ENCODE data around the gene CSTB. TPM values are rescaled to one million over a fixed set of nuclear protein-coding genes. Genes with fewer than 3 reads are reported as not detected.

CSTB gene
- polyA plus RNA-seq, 4 donors = 42.1 to 109 (median 61.5) TPM

DNA sequence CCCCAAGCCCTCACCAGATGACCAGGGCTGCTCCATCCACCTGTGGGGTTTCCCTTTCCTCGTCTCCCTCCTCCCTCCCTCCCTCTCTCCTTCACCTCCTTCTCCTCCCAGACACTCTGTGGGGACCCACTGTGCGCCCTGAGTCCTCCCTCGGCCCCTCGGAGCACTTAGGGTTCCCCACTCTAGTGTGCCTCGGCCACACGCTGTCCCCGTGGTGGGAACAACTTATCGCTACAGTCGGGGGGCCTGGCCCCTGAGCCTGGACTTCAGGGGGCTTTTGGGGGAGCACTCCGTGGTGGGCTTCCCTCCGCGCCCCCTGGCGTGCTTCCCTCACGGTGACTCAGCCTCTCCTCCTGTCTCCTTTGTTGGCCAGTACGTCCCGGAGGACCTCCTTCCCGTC lies 27.5 kb downstream of the CSTB start:
- FAIRE-seq (no peak), DNase-seq (no peak)
- H3K4me1 ChIP-seq (ENCODE audit: control insufficient read depth in 3 of 3, insufficient read depth in 2 of 3, low read depth in 1 of 3, low read length in 2 of 3) = no peaks in the 10 kb centered on the region
- H3K27me3 ChIP-seq (ENCODE audit: control insufficient read depth in 3 of 3, insufficient read depth in 3 of 3, low read length in 3 of 3) = no peaks in the 10 kb centered on the region
- no peaks in the 10 kb centered on the region for H3K9me3 ChIP-seq (ENCODE audit: control insufficient read depth in 2 of 2, insufficient read depth in 1 of 2, low read depth in 1 of 2, low read length in 1 of 2)
- peaks cover 20 to 99% (median 33%) of the 10 kb centered on the region in 3 donors for H3K36me3 ChIP-seq (ENCODE audit: control insufficient read depth in 3 of 3, insufficient read depth in 2 of 3, low read depth in 1 of 3, low read length in 3 of 3)
- H3K4me3 ChIP-seq (ENCODE audit: low read depth in 1 of 3, low read length in 3 of 3) = no peak overlapping the region
- 94 to 97% (median 97%) methylated on average over 16 to 17 of the region's 17 CpGs for WGBS, 3 donors
- H3K27ac ChIP-seq (ENCODE audit: low read depth in 1 of 3, low read length in 2 of 3) = no peak overlapping the region

GRCh38 chr21:43745772-43746517 lies 30.2 kb downstream of the CSTB start:
- Histone ChIP-seq H3K27me3 (ENCODE audit: control insufficient read depth in 3 of 3, insufficient read depth in 3 of 3, low read length in 3 of 3) (no peaks in the 10 kb centered on the region), H3K9me3 (ENCODE audit: control insufficient read depth in 2 of 2, insufficient read depth in 1 of 2, low read depth in 1 of 2, low read length in 1 of 2) (no peaks in the 10 kb centered on the region), H3K36me3 (ENCODE audit: control insufficient read depth in 3 of 3, insufficient read depth in 2 of 3, low read depth in 1 of 3, low read length in 3 of 3) (peaks cover 16 to 91% (median 25%) of the 10 kb centered on the region in 3 donors), H3K4me3 (ENCODE audit: low read depth in 1 of 3, low read length in 3 of 3) (no peak overlapping the region), H3K4me1 (ENCODE audit: control insufficient read depth in 3 of 3, insufficient read depth in 2 of 3, low read depth in 1 of 3, low read length in 2 of 3) (no peaks in the 10 kb centered on the region), H3K27ac (ENCODE audit: low read depth in 1 of 3, low read length in 2 of 3) (no peak overlapping the region)
- FAIRE-seq (no peak), DNase-seq (no peak)
- 93 to 95% (median 94%) methylated on average over 16 of the region's 16 CpGs for WGBS, 3 donors

DNA sequence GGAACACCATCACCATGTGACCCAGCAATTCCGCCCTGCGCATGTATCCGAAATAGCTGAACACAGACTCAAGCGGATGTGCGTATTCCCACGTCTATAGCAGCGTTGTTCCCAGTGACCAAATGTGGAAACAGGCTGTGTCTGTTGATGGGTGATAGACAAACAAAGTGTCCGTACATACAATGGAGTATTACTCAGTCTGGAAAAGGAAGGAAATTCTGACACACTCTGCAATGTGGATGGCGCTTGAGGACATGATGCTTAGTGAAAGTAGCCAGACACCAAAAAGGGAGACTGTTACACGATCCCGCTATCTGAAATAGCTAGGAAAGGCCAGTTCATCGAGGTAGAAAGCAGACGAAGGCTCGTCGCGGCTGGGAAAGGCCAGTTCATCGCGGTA lies 31.4 kb downstream of the CSTB start:
- Histone ChIP-seq H3K27ac (ENCODE audit: low read depth in 1 of 3, low read length in 2 of 3) (no peak overlapping the region), H3K4me1 (ENCODE audit: control insufficient read depth in 3 of 3, insufficient read depth in 2 of 3, low read depth in 1 of 3, low read length in 2 of 3) (peaks cover 0 to 8% (median 0%) of the 10 kb centered on the region in 3 donors), H3K4me3 (ENCODE audit: low read depth in 1 of 3, low read length in 3 of 3) (no peak overlapping the region), H3K36me3 (ENCODE audit: control insufficient read depth in 3 of 3, insufficient read depth in 2 of 3, low read depth in 1 of 3, low read length in 3 of 3) (peaks cover 16 to 90% (median 22%) of the 10 kb centered on the region in 3 donors), H3K9me3 (ENCODE audit: control insufficient read depth in 2 of 2, insufficient read depth in 1 of 2, low read depth in 1 of 2, low read length in 1 of 2) (no peaks in the 10 kb centered on the region), H3K27me3 (ENCODE audit: control insufficient read depth in 3 of 3, insufficient read depth in 3 of 3, low read length in 3 of 3) (no peaks in the 10 kb centered on the region)
- WGBS, 3 donors = 96 to 98% (median 97%) methylated on average over 18 of the region's 18 CpGs
- FAIRE-seq (no peak), DNase-seq (no peak)

DNA sequence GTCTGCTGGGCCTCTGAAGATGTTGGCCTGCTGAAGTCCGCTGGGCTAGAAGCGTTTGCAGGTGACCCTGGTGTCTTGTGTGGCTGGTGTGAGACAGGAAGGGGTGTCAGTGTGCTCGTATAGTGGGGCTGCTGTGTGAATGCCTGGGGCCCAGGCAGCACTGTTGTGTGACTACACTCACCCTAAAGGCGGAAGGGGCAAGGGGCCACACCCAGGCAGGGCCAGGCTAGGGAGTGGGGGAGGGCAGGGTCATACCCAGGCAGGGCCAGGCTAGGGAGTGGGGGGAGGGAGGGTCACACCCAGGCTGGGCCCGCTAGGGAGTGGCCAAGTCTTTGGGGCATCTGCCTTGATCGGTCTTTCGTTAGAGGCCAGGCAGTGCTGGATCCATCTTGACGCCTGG lies 32.2 kb downstream of the CSTB start:
- Histone ChIP-seq H3K36me3 (ENCODE audit: control insufficient read depth in 3 of 3, insufficient read depth in 2 of 3, low read depth in 1 of 3, low read length in 3 of 3) (peaks cover 16 to 90% (median 20%) of the 10 kb centered on the region in 3 donors), H3K4me3 (ENCODE audit: low read depth in 1 of 3, low read length in 3 of 3) (no peak overlapping the region), H3K27ac (ENCODE audit: low read depth in 1 of 3, low read length in 2 of 3) (no peak overlapping the region), H3K9me3 (ENCODE audit: control insufficient read depth in 2 of 2, insufficient read depth in 1 of 2, low read depth in 1 of 2, low read length in 1 of 2) (no peaks in the 10 kb centered on the region), H3K4me1 (ENCODE audit: control insufficient read depth in 3 of 3, insufficient read depth in 2 of 3, low read depth in 1 of 3, low read length in 2 of 3) (peaks cover 0 to 16% (median 0%) of the 10 kb centered on the region in 3 donors), H3K27me3 (ENCODE audit: control insufficient read depth in 3 of 3, insufficient read depth in 3 of 3, low read length in 3 of 3) (no peaks in the 10 kb centered on the region)
- FAIRE-seq = no peak
- 92 to 94% (median 93%) methylated on average over 8 of the region's 8 CpGs for WGBS, 3 donors
- DNase-seq = no peak

DNA sequence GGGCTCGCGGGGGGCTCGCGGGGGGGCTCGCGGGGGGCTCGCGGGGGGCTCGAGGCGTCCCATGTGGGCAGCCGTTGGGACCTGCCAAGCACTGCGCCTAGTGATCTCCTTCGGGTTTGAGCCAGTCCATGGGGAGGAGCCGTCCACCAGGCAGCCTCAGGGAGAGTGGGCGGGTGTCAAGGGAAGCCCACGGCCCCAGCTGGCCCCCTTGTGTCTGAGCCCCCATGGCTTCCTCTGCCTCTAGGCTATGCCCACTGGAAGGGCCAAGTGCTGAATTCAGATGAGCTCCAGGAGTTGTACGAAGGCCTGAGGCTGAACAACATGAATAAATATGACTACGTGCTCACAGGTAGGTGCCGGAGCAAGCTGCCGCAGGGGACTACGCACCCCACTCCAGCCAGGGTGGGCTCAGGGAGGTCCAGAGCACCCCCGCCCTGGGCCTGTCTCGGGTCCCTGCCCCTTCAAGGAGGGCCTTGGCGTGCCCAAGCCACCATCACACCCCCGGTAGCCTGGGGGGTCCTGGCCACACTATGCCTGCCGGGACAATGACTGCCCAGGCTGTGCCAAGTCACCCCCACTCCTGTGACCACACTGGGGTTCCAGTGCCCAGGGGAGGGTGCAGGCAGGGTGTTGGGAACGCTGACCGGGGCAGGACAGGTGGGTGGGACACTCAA lies 34.5 kb downstream of the CSTB start:
- WGBS, 3 donors = 69 to 89% (median 86%) methylated on average over 15 to 26 of the region's 28 CpGs
- no peak overlapping the region for H3K4me3 ChIP-seq (ENCODE audit: low read depth in 1 of 3, low read length in 3 of 3)
- no peak overlapping the region for H3K27ac ChIP-seq (ENCODE audit: low read depth in 1 of 3, low read length in 2 of 3)
- H3K27me3 ChIP-seq (ENCODE audit: control insufficient read depth in 3 of 3, insufficient read depth in 3 of 3, low read length in 3 of 3) = no peaks in the 10 kb centered on the region
- DNase-seq (no peak), FAIRE-seq (no peak)
- peaks cover 8 to 85% (median 14%) of the 10 kb centered on the region in 3 donors for H3K36me3 ChIP-seq (ENCODE audit: control insufficient read depth in 3 of 3, insufficient read depth in 2 of 3, low read depth in 1 of 3, low read length in 3 of 3)
- peaks cover 0 to 39% (median 5%) of the 10 kb centered on the region in 3 donors for H3K4me1 ChIP-seq (ENCODE audit: control insufficient read depth in 3 of 3, insufficient read depth in 2 of 3, low read depth in 1 of 3, low read length in 2 of 3)
- H3K9me3 ChIP-seq (ENCODE audit: control insufficient read depth in 2 of 2, insufficient read depth in 1 of 2, low read depth in 1 of 2, low read length in 1 of 2) = no peaks in the 10 kb centered on the region

DNA sequence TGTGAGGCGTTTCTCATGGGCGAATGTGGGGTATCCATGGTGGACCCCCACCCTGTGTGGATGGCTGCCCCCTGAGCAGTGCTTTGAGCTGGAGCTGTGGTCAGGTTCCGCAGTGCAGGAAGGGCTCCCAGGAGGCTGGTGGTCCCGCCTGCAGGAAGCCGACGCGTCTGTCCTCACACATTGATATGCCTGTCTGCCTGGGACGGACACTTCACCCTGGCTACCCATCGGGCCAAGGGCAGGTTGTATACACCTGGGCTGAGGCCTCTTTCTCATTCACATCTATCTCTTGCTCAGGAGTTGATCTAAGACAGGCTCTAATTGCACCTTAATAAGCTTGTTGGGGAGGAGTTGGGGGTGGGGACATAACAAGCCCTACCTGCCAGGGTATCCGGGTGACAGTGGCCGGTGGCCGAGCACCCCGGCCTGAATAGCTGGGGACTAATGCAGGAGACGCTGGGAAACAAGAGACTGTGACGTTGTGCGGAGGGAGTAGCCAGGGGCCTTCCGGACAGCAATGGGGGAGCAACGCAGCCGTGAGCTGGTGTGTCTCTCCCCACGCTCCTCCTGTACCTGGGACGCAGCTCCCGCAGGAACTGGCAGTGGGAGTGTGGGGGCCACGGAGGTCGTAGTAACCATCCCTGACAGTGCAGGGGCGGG lies 35.5 kb downstream of the CSTB start:
- H3K27ac ChIP-seq (ENCODE audit: low read depth in 1 of 3, low read length in 2 of 3) = peak overlapping the region in 2 of 3 donors; percentile 17 to 39
- no peaks in the 10 kb centered on the region for H3K9me3 ChIP-seq (ENCODE audit: control insufficient read depth in 2 of 2, insufficient read depth in 1 of 2, low read depth in 1 of 2, low read length in 1 of 2)
- no peak overlapping the region for H3K4me3 ChIP-seq (ENCODE audit: low read depth in 1 of 3, low read length in 3 of 3)
- 49 to 66% (median 60%) methylated on average over 19 to 25 of the region's 25 CpGs for WGBS, 3 donors
- DNase-seq = peak; percentile 36 to 92
- H3K36me3 ChIP-seq (ENCODE audit: control insufficient read depth in 3 of 3, insufficient read depth in 2 of 3, low read depth in 1 of 3, low read length in 3 of 3) = peaks cover 8 to 85% (median 11%) of the 10 kb centered on the region in 3 donors
- no peak for FAIRE-seq
- H3K27me3 ChIP-seq (ENCODE audit: control insufficient read depth in 3 of 3, insufficient read depth in 3 of 3, low read length in 3 of 3) = no peaks in the 10 kb centered on the region
- peaks cover 0 to 43% (median 5%) of the 10 kb centered on the region in 3 donors for H3K4me1 ChIP-seq (ENCODE audit: control insufficient read depth in 3 of 3, insufficient read depth in 2 of 3, low read depth in 1 of 3, low read length in 2 of 3)

GRCh38 chr21:43739621-43740435 lies 36.3 kb downstream of the CSTB start:
- peaks cover 8 to 86% (median 11%) of the 10 kb centered on the region in 3 donors for H3K36me3 ChIP-seq (ENCODE audit: control insufficient read depth in 3 of 3, insufficient read depth in 2 of 3, low read depth in 1 of 3, low read length in 3 of 3)
- H3K4me1 ChIP-seq (ENCODE audit: control insufficient read depth in 3 of 3, insufficient read depth in 2 of 3, low read depth in 1 of 3, low read length in 2 of 3) = peaks cover 0 to 51% (median 6%) of the 10 kb centered on the region in 3 donors
- peak in 1 of 2 donors; percentile 61 for DNase-seq
- no peaks in the 10 kb centered on the region for H3K27me3 ChIP-seq (ENCODE audit: control insufficient read depth in 3 of 3, insufficient read depth in 3 of 3, low read length in 3 of 3)
- no peak overlapping the region for H3K4me3 ChIP-seq (ENCODE audit: low read depth in 1 of 3, low read length in 3 of 3)
- FAIRE-seq = no peak
- H3K9me3 ChIP-seq (ENCODE audit: control insufficient read depth in 2 of 2, insufficient read depth in 1 of 2, low read depth in 1 of 2, low read length in 1 of 2) = no peaks in the 10 kb centered on the region
- 84 to 89% (median 85%) methylated on average over 25 of the region's 25 CpGs for WGBS, 3 donors
- peak overlapping the region; percentile 6 to 72 (median 46) for H3K27ac ChIP-seq (ENCODE audit: low read depth in 1 of 3, low read length in 2 of 3)

Data from small intestine (tissue), 7 donors.